CD14-positive monocyte (primary cell): ENCODE results near the gene STK32B. TPM values are rescaled to one million over a fixed set of nuclear protein-coding genes. Genes with fewer than 3 reads are reported as not detected.
A peak's percentile ranks its signal among the peaks of the same experiment; 100 is the strongest.

ENCODE experiments used
- DNase-seq, 3 donors: peaks; one replicate each; pipeline ENCODE4 v3.0.0-alpha.2; 2011 to 2022
- H2AFZ ChIP-seq: 2 replicates; pipeline ENCODE4 v1.6.0; 2012; ENCODE audit warnings: mild to moderate bottlenecking, low read depth, low read length, inconsistent platforms; ENCODE audit not compliant: insufficient read depth, poor library complexity, severe bottlenecking
- H3K27ac ChIP-seq, 2 donors: 1 replicate in 1 of 2; 2 replicates in 1 of 2; pipeline ENCODE4 v1.5.1; 2012 to 2013; ENCODE audit warnings: low read length in 2 of 2, control low read depth in 1 of 2, inconsistent platforms in 1 of 2, low read depth in 1 of 2, mild to moderate bottlenecking in 1 of 2
- H3K27me3 ChIP-seq, 2 donors: one replicate each; pipeline versions ENCODE4 v1.6.0 to v1.6.1; 2011 to 2013; ENCODE audit warnings: low read length in 2 of 2; ENCODE audit not compliant: control insufficient read depth in 2 of 2, insufficient read depth in 2 of 2
- H3K36me3 ChIP-seq, 2 donors: replicated peaks in 1 of 2; 1 replicate in 1 of 2; 2 replicates in 1 of 2; pipeline versions ENCODE4 v1.5.1 to v1.6.1; 2012 to 2013; ENCODE audit warnings: low read length in 2 of 2, control low read depth in 1 of 2, inconsistent platforms in 1 of 2, mild to moderate bottlenecking in 1 of 2; ENCODE audit not compliant: insufficient read depth in 2 of 2, control insufficient read depth in 1 of 2
- H3K4me1 ChIP-seq, 2 donors: 1 replicate in 1 of 2; 2 replicates in 1 of 2; pipeline versions ENCODE4 v1.5.1 to v1.6.1; 2012 to 2013; ENCODE audit warnings: low read length in 2 of 2, control low read depth in 1 of 2, inconsistent platforms in 1 of 2, mild to moderate bottlenecking in 1 of 2, moderate library complexity in 1 of 2; ENCODE audit not compliant: insufficient read depth in 2 of 2, control insufficient read depth in 1 of 2
- H3K4me2 ChIP-seq: replicated peaks from 2 replicates; pipeline ENCODE3; 2012; ENCODE audit warnings: low read length, moderate library complexity, mild to moderate bottlenecking; ENCODE audit not compliant: poor library complexity, severe bottlenecking; ENCODE audit errors: extremely low read depth
- H3K4me3 ChIP-seq, 3 experiments: fragments of 200-600 bp in 1 of 3; sonication (generic) in 1 of 3; replicated peaks in 1 of 3; 1 replicate in 2 of 3; 2 replicates in 1 of 3; pipeline ENCODE4 v1.5.1; 2011 to 2013; ENCODE audit warnings: low read length in 3 of 3, mild to moderate bottlenecking in 3 of 3, control low read depth in 2 of 3, low read depth in 2 of 3, inconsistent platforms in 1 of 3, moderate library complexity in 1 of 3
- H3K79me2 ChIP-seq: 2 replicates; pipeline ENCODE4 v1.6.0; 2012; ENCODE audit warnings: mild to moderate bottlenecking, control low read depth, inconsistent platforms, low read length, moderate library complexity; ENCODE audit not compliant: insufficient read depth
- H3K9ac ChIP-seq: 2 replicates; pipeline ENCODE4 v1.6.0; 2017; ENCODE audit warnings: low read length, mild to moderate bottlenecking; ENCODE audit not compliant: insufficient read depth, poor library complexity, severe bottlenecking
- H3K9me3 ChIP-seq, 2 donors: replicated peaks in 1 of 2; 1 replicate in 1 of 2; 2 replicates in 1 of 2; pipeline versions ENCODE4 v1.5.1 to v1.6.1; 2012 to 2013; ENCODE audit warnings: low read length in 2 of 2, control low read depth in 1 of 2; ENCODE audit not compliant: control insufficient read depth in 1 of 2, insufficient read depth in 1 of 2
- H4K20me1 ChIP-seq: 2 replicates; pipeline ENCODE4 v1.6.0; 2012; ENCODE audit warnings: mild to moderate bottlenecking, low read length, control low read depth, moderate library complexity; ENCODE audit not compliant: insufficient read depth
- H3K27ac Mint-ChIP-seq, 7 donors: one replicate each; pipeline ENCODE4 v1.8.0; 2020; ENCODE audit warnings: mild to moderate bottlenecking in 7 of 7, mixed read lengths in 7 of 7, moderate library complexity in 6 of 7, inconsistent platforms in 2 of 7
- H3K27me3 Mint-ChIP-seq, 3 donors: one replicate each; pipeline ENCODE4 v1.8.0; 2021 to 2022; ENCODE audit warnings: low read depth in 3 of 3, mild to moderate bottlenecking in 3 of 3, mixed read lengths in 3 of 3, moderate library complexity in 3 of 3, inconsistent platforms in 1 of 3
- H3K36me3 Mint-ChIP-seq, 2 donors: one replicate each; pipeline ENCODE4 v1.8.0; 2020; ENCODE audit warnings: mixed read lengths in 2 of 2, inconsistent platforms in 1 of 2, mild to moderate bottlenecking in 1 of 2
- H3K4me1 Mint-ChIP-seq: one replicate; pipeline ENCODE4 v1.8.0; 2020; ENCODE audit warnings: mild to moderate bottlenecking, mixed read lengths
- H3K4me3 Mint-ChIP-seq, 2 donors: one replicate each; pipeline ENCODE4 v1.8.0; 2020; ENCODE audit warnings: mild to moderate bottlenecking in 2 of 2, mixed read lengths in 2 of 2, moderate library complexity in 1 of 2
- H3K9me3 Mint-ChIP-seq, 7 donors: one replicate each; pipeline ENCODE4 v1.8.0; 2020 to 2022; ENCODE audit warnings: mixed read lengths in 7 of 7, mild to moderate bottlenecking in 6 of 7, moderate library complexity in 6 of 7, inconsistent platforms in 2 of 7
- CTCF ChIP-seq: fragments of 200-600 bp; IDR thresholded peaks from one replicate; pipeline ENCODE4 v1.8.0; 2022; ENCODE audit warnings: antibody characterized with exemption, mild to moderate bottlenecking
- WGBS: methylation state at CpG from one replicate; pipeline ENCODE4 v1.1.5; 2013; ENCODE audit warnings: missing lambda C conversion rate; ENCODE audit not compliant: insufficient coverage; 5-methylcytosine and 5-hydroxymethylcytosine counted together
- intact Hi-C, 2 donors: fragments of 100-400 bp; cut with micrococcal nuclease; formaldehyde crosslinking; loops; one replicate each; pipeline versions ENCODE4 v1.15.0 to v1.15.1; 2023
- polyA plus RNA-seq, 3 donors: library from polyadenylated mRNA; depleted of rRNA in 1 of 3; unstranded in 2 of 3; stranded (reverse) in 1 of 3; fragments of 300-500 nt in 2 of 3; fragments of >200 nt in 1 of 3; fragmentation: Illumina TruSeq in 2 of 3; gene quantifications; 1 replicate in 2 of 3; 2 replicates in 1 of 3; pipeline ENCODE4 v1.2.3, GENCODE V29; 2012 to 2021

Gene STK32B
- polyA plus RNA-seq, 3 donors = 0.61 to 1.7 (median 0.75) TPM

GRCh38 chr4:5124876-5125275 lies 73.6 kb downstream of the STK32B start:
- WGBS = no CpG with 5 or more reads among the region's 2 CpGs
- intact Hi-C loops = no loop called here
- H3K9me3 ChIP-seq = no peaks in the 10 kb centered on the region

GRCh38 chr4:5125321-5125720 lies 74.0 kb downstream of the STK32B start:
- Mint-ChIP-seq H3K36me3 (peaks cover 0 to 2% of the 10 kb centered on the region in 2 donors), H3K27ac (peak overlapping the region in 1 of 7 donors; percentile 26), H3K4me3 (no peak overlapping the region), H3K9me3 (peaks cover 0 to 4% (median 0%) of the 10 kb centered on the region in 7 donors), H3K4me1 (peaks cover 4% of the 10 kb centered on the region), H3K27me3 (peaks cover 0 to 2% (median 0%) of the 10 kb centered on the region in 3 donors)
- H3K4me3 ChIP-seq = no peak overlapping the region
- H2AFZ ChIP-seq = no peak overlapping the region
- intact Hi-C loops = no loop called here
- no peaks in the 10 kb centered on the region for H4K20me1 ChIP-seq
- peaks cover 0 to 3% of the 10 kb centered on the region in 2 donors for H3K9me3 ChIP-seq
- 60% methylated on average over 4 of the region's 5 CpGs for WGBS
- H3K4me1 ChIP-seq = no peaks in the 10 kb centered on the region
- H3K9ac ChIP-seq = no peak overlapping the region
- DNase-seq = no peak
- no peak overlapping the region for H3K27ac ChIP-seq
- no peaks in the 10 kb centered on the region for H3K27me3 ChIP-seq
- H3K79me2 ChIP-seq = no peaks in the 10 kb centered on the region
- no peaks in the 10 kb centered on the region for H3K36me3 ChIP-seq
- H3K4me2 ChIP-seq = no peak overlapping the region
- TF ChIP-seq CTCF = no peak

More at GRCh38 chr4:5124876-5125275, 73.6 kb downstream of the STK32B start:
- no peak for TF ChIP-seq CTCF
- no peak for DNase-seq
- Histone ChIP-seq H3K36me3 (no peaks in the 10 kb centered on the region), H3K79me2 (no peaks in the 10 kb centered on the region), H3K4me2 (no peak overlapping the region), H4K20me1 (no peaks in the 10 kb centered on the region), H3K27ac (no peak overlapping the region), H3K4me3 (no peak overlapping the region), H2AFZ (no peak overlapping the region), H3K9ac (no peak overlapping the region), H3K4me1 (no peaks in the 10 kb centered on the region), H3K27me3 (no peaks in the 10 kb centered on the region)
- Mint-ChIP-seq H3K4me1 (peaks cover 4% of the 10 kb centered on the region), H3K9me3 (peaks cover 0 to under 1% (median 0%) of the 10 kb centered on the region in 7 donors), H3K36me3 (peaks cover 0 to 2% of the 10 kb centered on the region in 2 donors), H3K27me3 (no peaks in the 10 kb centered on the region), H3K27ac (no peak overlapping the region), H3K4me3 (no peak overlapping the region)
